Naive thymus-derived CD4-positive, alpha-beta T cell (primary cell): ENCODE measurements around the gene ATP6V0E1. TPM values are rescaled to one million over a fixed set of nuclear protein-coding genes. Genes with fewer than 3 reads are reported as not detected.
A peak's percentile ranks its signal among the peaks of the same experiment; 100 is the strongest.
"Not testable (repeated sequence)": the region's sequence is repeated elsewhere in the genome, so short reads cannot be mapped to it uniquely, and the experiment has no call there.

ENCODE experiments used
- ATAC-seq: fragments of 150-1000 bp; cut with Tn5 transposase; 2 replicates; pipeline ENCODE4 v1.10.0; 2021; ENCODE audit warnings: mild to moderate bottlenecking, moderate library complexity
- CTCF ChIA-PET: fragments of 350-600 bp; sonication (Branson Sonifier 250); formaldehyde crosslinking; loops from one replicate; lab custom pipeline; 2021; ENCODE audit warnings: antibody characterized with exemption; lab: Charles Lee
- POLR2A ChIA-PET: fragments of 350-600 bp; sonication (Branson Sonifier 250); formaldehyde crosslinking; loops from one replicate; lab custom pipeline; 2021; ENCODE audit warnings: antibody characterized with exemption, inconsistent platforms; lab: Charles Lee
- DNase-seq, 9 donors: peaks; one replicate each; pipeline versions ENCODE4 v3.0.0 to v3.0.0-alpha.2; 2020 to 2022; ENCODE audit warnings: mixed read lengths in 1 of 9
- H3K27ac ChIP-seq: one replicate; pipeline ENCODE4 v1.7.0; 2013; ENCODE audit warnings: mild to moderate bottlenecking, low read depth, low read length, moderate library complexity
- H3K27me3 ChIP-seq, 2 donors: one replicate each; pipeline ENCODE4 v1.7.0; 2013; ENCODE audit warnings: low read length in 2 of 2, mild to moderate bottlenecking in 2 of 2, moderate library complexity in 2 of 2; ENCODE audit not compliant: control insufficient read depth in 2 of 2, insufficient read depth in 2 of 2
- H3K36me3 ChIP-seq, 3 experiments: 1 replicate in 2 of 3; 2 replicates in 1 of 3; pipeline ENCODE4 v1.7.0; 2013; ENCODE audit warnings: low read length in 3 of 3, mild to moderate bottlenecking in 3 of 3, moderate library complexity in 1 of 3; ENCODE audit not compliant: insufficient read depth in 3 of 3, control insufficient read depth in 2 of 3
- H3K4me1 ChIP-seq, 2 donors: one replicate each; pipeline ENCODE4 v1.7.0; 2013; ENCODE audit warnings: low read length in 2 of 2, mild to moderate bottlenecking in 2 of 2, moderate library complexity in 1 of 2; ENCODE audit not compliant: control insufficient read depth in 2 of 2, insufficient read depth in 2 of 2
- H3K4me3 ChIP-seq: 2 replicates; pipeline ENCODE4 v1.7.0; 2013; ENCODE audit warnings: mild to moderate bottlenecking, low read length
- H3K9me3 ChIP-seq, 3 experiments: 1 replicate in 2 of 3; 2 replicates in 1 of 3; pipeline ENCODE4 v1.7.0; 2013; ENCODE audit warnings: low read length in 3 of 3; ENCODE audit not compliant: control insufficient read depth in 2 of 3
- H3K27ac Mint-ChIP-seq, 9 donors: one replicate each; pipeline ENCODE4 v1.8.0; 2020 to 2022; ENCODE audit warnings: mixed read lengths in 9 of 9, mild to moderate bottlenecking in 8 of 9, moderate library complexity in 5 of 9, inconsistent platforms in 2 of 9
- H3K27me3 Mint-ChIP-seq, 5 donors: one replicate each; pipeline ENCODE4 v1.8.0; 2021 to 2022; ENCODE audit warnings: mixed read lengths in 5 of 5, mild to moderate bottlenecking in 1 of 5
- H3K36me3 Mint-ChIP-seq, 5 donors: one replicate each; pipeline ENCODE4 v1.8.0; 2020 to 2022; ENCODE audit warnings: mixed read lengths in 5 of 5, mild to moderate bottlenecking in 3 of 5, inconsistent platforms in 1 of 5
- H3K4me1 Mint-ChIP-seq, 7 donors: one replicate each; pipeline ENCODE4 v1.8.0; 2020 to 2022; ENCODE audit warnings: mixed read lengths in 7 of 7, mild to moderate bottlenecking in 3 of 7, inconsistent platforms in 1 of 7
- H3K4me3 Mint-ChIP-seq, 10 donors: one replicate each; pipeline ENCODE4 v1.8.0; 2020 to 2022; ENCODE audit warnings: mild to moderate bottlenecking in 10 of 10, mixed read lengths in 10 of 10, moderate library complexity in 6 of 10, inconsistent platforms in 2 of 10
- H3K9me3 Mint-ChIP-seq, 11 donors: one replicate each; pipeline ENCODE4 v1.8.0; 2020 to 2022; ENCODE audit warnings: mixed read lengths in 11 of 11, mild to moderate bottlenecking in 4 of 11, inconsistent platforms in 1 of 11, moderate library complexity in 1 of 11
- intact Hi-C, 2 donors: fragments of 100-400 bp; cut with micrococcal nuclease; formaldehyde crosslinking; loops; one replicate each; pipeline ENCODE4 v1.15.1; 2023
- polyA plus RNA-seq, 2 donors: library from polyadenylated mRNA; unstranded; fragments of 300-500 nt; fragmentation: Illumina TruSeq; gene quantifications; one replicate each; pipeline ENCODE4 v1.2.3, GENCODE V29; 2021
- total RNA-seq, 6 experiments: library from RNA in 5 of 6; stranded (reverse) in 5 of 6; gene quantifications; 1 replicate in 5 of 6; 2 replicates in 1 of 6; pipeline ENCODE4 v1.2.3 and lab custom pipeline; 2021 to 2026

Gene ATP6V0E1
- total and polyA plus RNA-seq, 7 experiments from 2014 or later, result 61.8 to 455 (median 142) TPM

DNA sequence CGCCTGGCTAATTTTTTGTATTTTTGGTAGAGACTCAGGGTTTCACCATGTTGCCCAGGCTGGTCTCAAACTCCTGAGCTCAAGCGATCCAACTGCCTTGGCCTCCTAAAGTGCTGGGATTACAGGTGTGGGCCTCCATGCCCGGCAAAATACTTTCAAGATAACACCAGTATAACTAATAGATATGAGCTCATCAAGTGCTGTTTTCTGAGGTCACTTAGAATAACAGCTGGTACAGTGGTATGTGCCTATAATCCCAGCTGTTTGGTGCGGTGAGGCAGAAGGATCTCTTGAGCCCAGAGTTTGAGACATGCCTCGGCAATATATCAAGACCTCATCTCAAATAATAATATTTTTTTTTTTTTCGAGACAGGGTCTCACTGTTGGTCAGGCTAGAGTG is 42.1 kb downstream of the ATP6V0E1 start:
- ATAC-seq (no peak), DNase-seq (no peak)
- ChIA-PET CTCF (interaction anchor here (0.6 kb wide), 1 partner anchor 9 kb away, joined by 3 read pairs; no protein-coding TSS in a partner anchor), POLR2A (interaction anchor here (1.0 kb wide), 1 partner anchor 9 kb away, joined by 3 read pairs; no protein-coding TSS in a partner anchor)
- Histone ChIP-seq H3K9me3 (no peaks in the 10 kb centered on the region), H3K4me3 (no peak overlapping the region), H3K4me1 (peaks cover 0 to 28% of the 10 kb centered on the region in 2 donors), H3K36me3 (peaks cover 0 to 25% (median 3%) of the 10 kb centered on the region in 3 experiments), H3K27ac (no peak overlapping the region), H3K27me3 (no peaks in the 10 kb centered on the region)
- Mint-ChIP-seq H3K4me3 (no peak overlapping the region), H3K4me1 (peaks cover 0 to 27% (median 13%) of the 10 kb centered on the region in 7 donors), H3K27ac (peak overlapping the region in 5 of 9 donors; percentile 36 to 81 (median 72)), H3K36me3 (peaks cover 6 to 27% (median 18%) of the 10 kb centered on the region in 5 donors), H3K27me3 (no peaks in the 10 kb centered on the region), H3K9me3 (peaks cover 0 to 2% (median 0%) of the 10 kb centered on the region in 11 donors)
- intact Hi-C loops, result no loop called here

DNA sequence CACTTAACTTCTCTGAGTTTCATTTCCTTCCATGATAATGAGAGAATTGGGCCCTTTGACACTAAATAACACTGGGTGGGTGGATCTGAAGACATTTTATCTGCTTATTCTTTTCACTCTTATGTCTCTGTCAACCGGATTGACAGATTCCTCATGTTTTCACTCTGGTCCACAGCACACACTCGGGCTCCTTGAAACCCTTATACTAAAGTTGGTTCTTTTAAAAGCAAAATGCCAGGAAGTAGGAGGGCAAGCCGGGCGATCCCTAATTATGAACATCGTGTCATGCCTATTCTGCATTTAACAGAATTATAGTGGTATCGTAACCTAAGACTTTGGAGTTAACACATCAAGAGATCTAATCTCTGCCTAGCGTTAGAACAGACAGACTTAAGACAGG is 44.3 kb downstream of the ATP6V0E1 start:
- H3K4me3 ChIP-seq, result no peak overlapping the region
- peaks cover 0 to 28% of the 10 kb centered on the region in 2 donors for H3K4me1 ChIP-seq
- H3K36me3 Mint-ChIP-seq, result peaks cover 0 to 9% (median 8%) of the 10 kb centered on the region in 5 donors
- peaks cover 0 to 6% (median 3%) of the 10 kb centered on the region in 3 experiments for H3K36me3 ChIP-seq
- intact Hi-C loops, result no loop called here
- no peaks in the 10 kb centered on the region for H3K9me3 ChIP-seq
- H3K27me3 ChIP-seq, result no peaks in the 10 kb centered on the region
- peak overlapping the region in 1 of 10 donors; percentile 5 for H3K4me3 Mint-ChIP-seq
- H3K27me3 Mint-ChIP-seq, result no peaks in the 10 kb centered on the region
- H3K4me1 Mint-ChIP-seq, result peaks cover 0 to 17% (median 13%) of the 10 kb centered on the region in 7 donors
- no peak for ATAC-seq
- peak overlapping the region; percentile 14 for H3K27ac ChIP-seq
- CTCF ChIA-PET, result no interaction called here
- H3K27ac Mint-ChIP-seq, result no peak overlapping the region
- no peak for DNase-seq
- peaks cover 0 to 2% (median 0%) of the 10 kb centered on the region in 11 donors for H3K9me3 Mint-ChIP-seq
- POLR2A ChIA-PET, result interaction anchor here (0.6 to 1.0 kb wide), 3 partner anchors 12 to 118 kb away, joined by 3 to 5 read pairs (median 5); no protein-coding TSS in a partner anchor

DNA sequence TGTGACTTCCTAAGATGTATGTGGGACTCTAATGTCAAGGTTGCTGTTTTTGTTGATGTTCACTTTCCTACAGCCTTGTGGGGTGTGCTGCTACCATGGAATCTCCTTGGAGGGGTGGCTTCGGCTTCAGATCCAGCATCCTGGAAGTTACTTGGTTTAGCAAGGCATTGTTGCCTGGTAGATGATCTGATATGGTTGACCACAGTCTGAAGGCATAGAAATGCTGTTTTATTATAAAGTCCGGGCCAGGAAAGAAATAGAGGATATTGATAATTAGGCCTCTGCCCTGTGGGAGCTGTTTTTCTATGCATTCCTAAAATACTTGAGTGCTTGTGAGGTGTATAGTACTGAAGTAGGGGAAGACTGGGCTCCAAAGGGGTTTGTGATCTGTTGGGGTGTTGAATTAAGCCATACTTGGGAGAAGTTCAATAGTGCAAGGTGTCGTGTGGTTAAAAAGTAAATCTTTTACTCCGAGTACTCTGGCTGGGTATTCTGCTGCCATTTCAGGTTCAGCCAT is 45.3 kb downstream of the ATP6V0E1 start:
- H3K27ac Mint-ChIP-seq, result no peak overlapping the region
- DNase-seq (no peak), ATAC-seq (no peak)
- no peaks in the 10 kb centered on the region for H3K27me3 Mint-ChIP-seq
- Histone ChIP-seq H3K27ac (peak overlapping the region; percentile 57), H3K36me3 (peaks cover 0 to 3% (median 0%) of the 10 kb centered on the region in 3 experiments), H3K4me1 (peaks cover 0 to 28% of the 10 kb centered on the region in 2 donors), H3K4me3 (no peak overlapping the region), H3K9me3 (no peaks in the 10 kb centered on the region), H3K27me3 (no peaks in the 10 kb centered on the region)
- ChIA-PET POLR2A (interaction anchor here (1.2 to 1.8 kb wide), 3 partner anchors 10 to 28 kb away, joined by 5 to 11 read pairs (median 6); no protein-coding TSS in a partner anchor), CTCF (interaction anchor here (0.9 kb wide), 1 partner anchor 10 kb away, joined by 7 read pairs; no protein-coding TSS in a partner anchor)
- peaks cover 0 to 2% (median 0%) of the 10 kb centered on the region in 11 donors for H3K9me3 Mint-ChIP-seq
- intact Hi-C loops, result no loop called here
- H3K36me3 Mint-ChIP-seq, result peaks cover 0 to 9% (median 8%) of the 10 kb centered on the region in 5 donors
- H3K4me1 Mint-ChIP-seq, result peaks cover 2 to 25% (median 21%) of the 10 kb centered on the region in 7 donors
- no peak overlapping the region for H3K4me3 Mint-ChIP-seq

DNA sequence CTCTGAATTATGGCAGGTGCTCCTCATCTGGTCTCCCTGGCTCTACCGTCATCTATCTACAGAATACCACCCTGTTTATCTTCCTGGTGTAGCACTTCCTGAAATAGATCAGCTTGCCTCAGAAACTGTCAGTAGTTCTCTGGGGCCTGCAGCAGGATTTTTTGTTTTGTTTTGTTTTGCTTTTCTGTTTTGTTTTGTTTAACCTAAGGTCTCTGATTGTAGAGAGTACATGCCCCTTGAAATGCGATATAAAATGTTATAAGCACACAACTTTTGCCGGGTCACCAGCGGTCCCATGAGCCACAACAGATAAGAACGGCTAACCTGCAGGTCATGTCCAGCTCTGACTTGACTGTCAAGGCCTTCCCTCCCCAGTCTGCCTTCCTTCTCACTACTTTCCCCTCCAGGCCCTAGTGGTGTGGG is 45.9 kb downstream of the ATP6V0E1 start:
- H3K4me1 Mint-ChIP-seq, result peaks cover 3 to 28% (median 24%) of the 10 kb centered on the region in 7 donors
- Histone ChIP-seq H3K27me3 (no peaks in the 10 kb centered on the region), H3K27ac (peak overlapping the region; percentile 57), H3K9me3 (no peaks in the 10 kb centered on the region), H3K4me1 (peaks cover 0 to 30% of the 10 kb centered on the region in 2 donors), H3K4me3 (no peak overlapping the region), H3K36me3 (peaks cover 0 to 6% (median 0%) of the 10 kb centered on the region in 3 experiments)
- H3K27ac Mint-ChIP-seq, result no peak overlapping the region
- ChIA-PET CTCF (interaction anchor here (0.9 to 1.0 kb wide), 2 partner anchors 10 to 46 kb away, joined by 3 to 7 read pairs; partner anchors contain the start of gene ATP6V0E1), POLR2A (interaction anchor here (0.8 to 1.8 kb wide), 4 partner anchors 10 to 31 kb away, joined by 3 to 11 read pairs (median 6); no protein-coding TSS in a partner anchor)
- peaks cover 3 to 12% (median 7%) of the 10 kb centered on the region in 5 donors for H3K36me3 Mint-ChIP-seq
- intact Hi-C loops, result no loop called here
- no peaks in the 10 kb centered on the region for H3K27me3 Mint-ChIP-seq
- no peak overlapping the region for H3K4me3 Mint-ChIP-seq
- DNase-seq (peak in 2 of 9 donors; percentile 11 to 15), ATAC-seq (peak; percentile 79)
- peaks cover 0 to 2% (median 0%) of the 10 kb centered on the region in 11 donors for H3K9me3 Mint-ChIP-seq

DNA sequence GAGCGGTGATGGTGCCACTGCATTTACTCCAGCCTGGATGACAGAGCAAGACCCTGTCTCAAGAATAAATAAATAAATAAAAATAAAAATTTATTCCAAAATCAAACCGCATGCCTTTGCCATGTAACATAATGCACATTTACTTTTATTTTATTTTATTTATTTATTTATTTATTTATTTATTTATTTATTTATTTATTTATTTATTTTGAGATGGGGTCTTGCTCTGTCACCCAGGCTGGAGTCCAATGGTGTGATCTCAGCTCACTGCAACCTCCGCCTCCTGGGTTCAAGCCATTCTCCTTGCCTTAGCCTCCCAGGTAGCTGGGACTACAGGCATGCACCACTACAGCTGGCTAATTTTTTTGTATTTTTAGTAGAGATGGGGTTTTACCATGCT is 48.5 kb downstream of the ATP6V0E1 start:
- H3K9me3 ChIP-seq, H3K27me3 Mint-ChIP-seq, H3K27me3 ChIP-seq, CTCF ChIA-PET, DNase-seq, H3K27ac ChIP-seq, H3K4me3 ChIP-seq, intact Hi-C loops, H3K4me3 Mint-ChIP-seq, H3K36me3 ChIP-seq, ATAC-seq, H3K9me3 Mint-ChIP-seq: not testable (repeated sequence)
- peaks cover 4 to 20% (median 14%) of the 10 kb centered on the region in 5 donors for H3K36me3 Mint-ChIP-seq
- peak overlapping the region in 7 of 9 donors; percentile 63 to 99 (median 92) for H3K27ac Mint-ChIP-seq
- POLR2A ChIA-PET, result interaction anchor here (1.5 kb wide), 1 partner anchor 25 kb away, joined by 6 read pairs; no protein-coding TSS in a partner anchor
- H3K4me1 Mint-ChIP-seq, result peaks cover 17 to 45% (median 40%) of the 10 kb centered on the region in 7 donors
- peaks cover 13 to 52% of the 10 kb centered on the region in 2 donors for H3K4me1 ChIP-seq

DNA sequence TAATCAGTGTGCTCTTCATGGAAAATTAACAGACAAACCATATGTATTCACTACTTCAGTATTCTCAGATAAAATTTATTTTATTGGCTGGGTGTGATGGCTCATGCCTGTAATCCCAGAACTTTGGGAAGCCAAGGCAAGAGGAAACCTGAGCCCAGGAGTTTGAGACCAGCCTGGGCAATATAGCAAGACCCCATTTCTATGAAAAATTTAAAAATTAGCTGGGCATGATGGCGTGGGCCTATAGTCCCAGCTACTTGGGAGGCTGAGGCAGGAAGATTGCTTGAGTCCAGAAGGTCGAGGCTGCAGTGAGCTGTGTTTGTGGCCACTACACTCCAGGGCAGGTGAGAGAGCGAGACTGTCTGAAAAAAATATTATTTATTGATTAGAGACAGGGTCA is 49.2 kb downstream of the ATP6V0E1 start:
- Histone ChIP-seq H3K9me3 (no peaks in the 10 kb centered on the region), H3K4me1 (peaks cover 17 to 55% of the 10 kb centered on the region in 2 donors), H3K4me3 (no peak overlapping the region), H3K27me3 (no peaks in the 10 kb centered on the region), H3K27ac (peak overlapping the region; percentile 44), H3K36me3 (peaks cover 0 to 9% (median 0%) of the 10 kb centered on the region in 3 experiments)
- Mint-ChIP-seq H3K4me3 (no peak overlapping the region), H3K27ac (peak overlapping the region in 7 of 9 donors; percentile 63 to 99 (median 92)), H3K27me3 (no peaks in the 10 kb centered on the region), H3K36me3 (peaks cover 3 to 21% (median 14%) of the 10 kb centered on the region in 5 donors), H3K4me1 (peaks cover 20 to 52% (median 45%) of the 10 kb centered on the region in 7 donors), H3K9me3 (peaks cover 0 to 3% (median 0%) of the 10 kb centered on the region in 11 donors)
- ChIA-PET POLR2A (interaction anchor here (1.5 kb wide), 1 partner anchor 25 kb away, joined by 6 read pairs; no protein-coding TSS in a partner anchor), CTCF (no interaction called here)
- no peak for DNase-seq
- no peak for ATAC-seq
- intact Hi-C loops, result no loop called here
